ENCODE data around the gene ARRB1. TPM values are rescaled to one million over a fixed set of nuclear protein-coding genes. Genes with fewer than 3 reads are reported as not detected.
"Not testable (repeated sequence)": the region's sequence is repeated elsewhere in the genome, so short reads cannot be mapped to it uniquely, and the experiment has no call there.

The ARRB1 gene
- total RNA-seq, 1 donor from 2014 or later: 8.8 TPM

- Histone ChIP-seq H3K27me3 (ENCODE audit: control insufficient read depth, insufficient read depth, low read length) (no peaks in the 10 kb centered on the region), H3K4me3 (ENCODE audit: low read depth, low read length) (no peak overlapping the region)
- no peak for TF ChIP-seq CTCF (IDR thresholded peaks at IDR 0.05; ENCODE audit: insufficient read depth, low read length, poor library complexity, severe bottlenecking)
Observed at GRCh38 chr11:75375626-75376025, 24.2 kb upstream of the ARRB1 start.

GRCh38 chr11:75374646-75375045 is 23.2 kb upstream of the ARRB1 start:
- Histone ChIP-seq H3K27me3 (ENCODE audit: control insufficient read depth, insufficient read depth, low read length) (no peaks in the 10 kb centered on the region), H3K36me3 (ENCODE audit: control insufficient read depth, insufficient read depth, low read length) (no peaks in the 10 kb centered on the region), H3K4me3 (ENCODE audit: low read depth, low read length) (no peak overlapping the region)
- TF ChIP-seq CTCF (IDR thresholded peaks at IDR 0.05; ENCODE audit: insufficient read depth, low read length, poor library complexity, severe bottlenecking): no peak
- DNase-seq (ENCODE audit: low read depth): no peak

More at GRCh38 chr11:75375626-75376025, 24.2 kb upstream of the ARRB1 start:
- DNase-seq (ENCODE audit: low read depth): no peak
- H3K36me3 ChIP-seq (ENCODE audit: control insufficient read depth, insufficient read depth, low read length): no peaks in the 10 kb centered on the region

GRCh38 chr11:75373201-75373600 is 21.7 kb upstream of the ARRB1 start:
- no peak overlapping the region for H3K4me3 ChIP-seq (ENCODE audit: low read depth, low read length)
- no peaks in the 10 kb centered on the region for H3K36me3 ChIP-seq (ENCODE audit: control insufficient read depth, insufficient read depth, low read length)
- no peak for DNase-seq (ENCODE audit: low read depth)
- H3K27me3 ChIP-seq (ENCODE audit: control insufficient read depth, insufficient read depth, low read length): no peaks in the 10 kb centered on the region
- no peak for TF ChIP-seq CTCF (IDR thresholded peaks at IDR 0.05; ENCODE audit: insufficient read depth, low read length, poor library complexity, severe bottlenecking)

GRCh38 chr11:75371949-75372876 is 20.8 kb upstream of the ARRB1 start:
- no peak for TF ChIP-seq CTCF (IDR thresholded peaks at IDR 0.05; ENCODE audit: insufficient read depth, low read length, poor library complexity, severe bottlenecking)
- H3K36me3 ChIP-seq (ENCODE audit: control insufficient read depth, insufficient read depth, low read length): no peaks in the 10 kb centered on the region
- no peak for DNase-seq (ENCODE audit: low read depth)
- no peak overlapping the region for H3K4me3 ChIP-seq (ENCODE audit: low read depth, low read length)
- H3K27me3 ChIP-seq (ENCODE audit: control insufficient read depth, insufficient read depth, low read length): no peaks in the 10 kb centered on the region

- H3K4me3 ChIP-seq (ENCODE audit: low read depth, low read length): no peak overlapping the region
- no peak for DNase-seq (ENCODE audit: low read depth)
- TF ChIP-seq CTCF (IDR thresholded peaks at IDR 0.05; ENCODE audit: insufficient read depth, low read length, poor library complexity, severe bottlenecking): no peak
Observed at GRCh38 chr11:75369560-75370255, 18.2 kb upstream of the ARRB1 start.

GRCh38 chr11:75366826-75367225 is 15.4 kb upstream of the ARRB1 start:
- H3K4me3 ChIP-seq (ENCODE audit: low read depth, low read length); H3K36me3 ChIP-seq (ENCODE audit: control insufficient read depth, insufficient read depth, low read length); H3K27me3 ChIP-seq (ENCODE audit: control insufficient read depth, insufficient read depth, low read length); DNase-seq (ENCODE audit: low read depth): not testable (repeated sequence)

More at GRCh38 chr11:75369560-75370255, 18.2 kb upstream of the ARRB1 start:
- Histone ChIP-seq H3K36me3 (ENCODE audit: control insufficient read depth, insufficient read depth, low read length) (no peaks in the 10 kb centered on the region), H3K27me3 (ENCODE audit: control insufficient read depth, insufficient read depth, low read length) (no peaks in the 10 kb centered on the region)
